ENCODE results near the gene TMEM14C.

Gene TMEM14C

GRCh38 chr6:10722820-10723566 is at the start of gene TMEM14C:
TMEM14C (plus strand) TSS chr6:10723070; CDS start chr6:10724614, 1,544 bp downstream.
- peak; percentile 76 to 93 (median 79) for DNase-seq (ENCODE audit: low read depth in 3 of 3)

GRCh38 chr6:10676403-10676802 is 46.5 kb upstream of the TMEM14C start:
- DNase-seq (ENCODE audit: low read depth in 3 of 3), result no peak

- DNase-seq (ENCODE audit: low read depth in 3 of 3), result no peak
Measured at GRCh38 chr6:10678456-10678855, 44.4 kb upstream of the TMEM14C start.

- no peak for DNase-seq (ENCODE audit: low read depth in 3 of 3)
Measured at GRCh38 chr6:10681795-10682194, 41.1 kb upstream of the TMEM14C start.

- no peak for DNase-seq (ENCODE audit: low read depth in 3 of 3)
Measured at GRCh38 chr6:10682355-10682988, 40.4 kb upstream of the TMEM14C start.

- no peak for DNase-seq (ENCODE audit: low read depth in 3 of 3)
Measured at GRCh38 chr6:10684618-10685017, 38.3 kb upstream of the TMEM14C start.

GRCh38 chr6:10685092-10685915 is 37.6 kb upstream of the TMEM14C start:
- no peak for DNase-seq (ENCODE audit: low read depth in 3 of 3)

- no peak for DNase-seq (ENCODE audit: low read depth in 3 of 3)
Measured at GRCh38 chr6:10686901-10687300, 36.0 kb upstream of the TMEM14C start.

GRCh38 chr6:10687582-10687981 is 35.3 kb upstream of the TMEM14C start:
- no peak for DNase-seq (ENCODE audit: low read depth in 3 of 3)

- no peak for DNase-seq (ENCODE audit: low read depth in 3 of 3)
Measured at GRCh38 chr6:10690651-10691445, 32.0 kb upstream of the TMEM14C start.

GRCh38 chr6:10692965-10693538 is 29.8 kb upstream of the TMEM14C start:
- DNase-seq (ENCODE audit: low read depth in 3 of 3), result no peak

GRCh38 chr6:10694302-10695085 is 28.4 kb upstream of the TMEM14C start, which contains the start of the genes C6orf52 and PAK1IP1:
C6orf52 (minus strand) TSS chr6:10694616; CDS start chr6:10687550, 7,066 bp downstream.
PAK1IP1 (plus strand) TSS chr6:10694972; CDS start chr6:10694986, 14 bp downstream.
- peak; percentile 77 to 85 (median 85) for DNase-seq (ENCODE audit: low read depth in 3 of 3)

GRCh38 chr6:10695086-10695657 is 27.7 kb upstream of the TMEM14C start:
- DNase-seq (ENCODE audit: low read depth in 3 of 3), result no peak

- DNase-seq (ENCODE audit: low read depth in 3 of 3), result no peak
Measured at GRCh38 chr6:10696655-10697054, 26.2 kb upstream of the TMEM14C start.

GRCh38 chr6:10713962-10714361 is 8.9 kb upstream of the TMEM14C start:
- no peak for DNase-seq (ENCODE audit: low read depth in 3 of 3)

- peak in 2 of 3 donors; percentile 35 to 56 for DNase-seq (ENCODE audit: low read depth in 3 of 3)
Measured at GRCh38 chr6:10719296-10719963, 3.4 kb upstream of the TMEM14C start.

- DNase-seq (ENCODE audit: low read depth in 3 of 3), result no peak
Measured at GRCh38 chr6:10719964-10720264, 3.0 kb upstream of the TMEM14C start.

- peak in 2 of 3 donors; percentile 11 to 43 for DNase-seq (ENCODE audit: low read depth in 3 of 3)
Measured at GRCh38 chr6:10720265-10720959, 2.5 kb upstream of the TMEM14C start.

All from stimulated activated CD4-positive, alpha-beta T cell treated with anti-CD3 and anti-CD28 coated beads, TNF-alpha, amount 100 ng/mL, for 48 hours (primary cell).